K562 (cell line): ENCODE results near the gene SLC16A4. TPM values are rescaled to one million over a fixed set of nuclear protein-coding genes. Genes with fewer than 3 reads are reported as not detected.

Experiments
- ATF3 ChIP-seq, 2 experiments: fragments of 450-650 bp in 1 of 2; sonication (generic) in 1 of 2; formaldehyde crosslinking in 1 of 2; IDR thresholded peaks in 1 of 2; conservative IDR thresholded peaks in 1 of 2; 2 replicates each; pipeline versions ENCODE4 v1.6.1 to v1.8.1; 2016 to 2023; ENCODE audit warnings: mild to moderate bottlenecking in 2 of 2, moderate library complexity in 2 of 2, inconsistent platforms in 1 of 2, missing genetic modification reagents in 1 of 2
- CTBP1 ChIP-seq: fragments of 450-650 bp; IDR thresholded peaks from 2 replicates; pipeline ENCODE4 v1.6.1; 2016; ENCODE audit warnings: borderline replicate concordance
- DIDO1 ChIP-seq: fragments of 450-650 bp; IDR thresholded peaks from 2 replicates; pipeline ENCODE4 v1.6.1; 2016; ENCODE audit warnings: low read depth, missing biosample characterization, missing genetic modification characterization
- DMBX1 ChIP-seq: fragments of 250-450 bp; sonication (Bioruptor Pico); IDR thresholded peaks from 2 replicates; pipeline ENCODE4 v1.8.0; 2022; ENCODE audit warnings: inconsistent platforms, mild to moderate bottlenecking, moderate library complexity, borderline replicate concordance
- E2F6 ChIP-seq, 2 experiments: IDR thresholded peaks; 2 replicates each; pipeline ENCODE4 v1.6.1; 2011; ENCODE audit warnings: borderline replicate concordance in 1 of 2, control low read depth in 1 of 2, low read depth in 1 of 2, low read length in 1 of 2, mild to moderate bottlenecking in 1 of 2, mixed read lengths in 1 of 2, moderate library complexity in 1 of 2; ENCODE audit not compliant: insufficient read depth in 1 of 2, insufficient read length in 1 of 2, poor library complexity in 1 of 2, severe bottlenecking in 1 of 2; ENCODE audit errors: extremely low read depth in 1 of 2
- GABPB1 ChIP-seq: sonication (generic); formaldehyde crosslinking; IDR thresholded peaks from 2 replicates; pipeline ENCODE4 v1.8.0; 2022; ENCODE audit warnings: mild to moderate bottlenecking, missing genetic modification reagents
- HIVEP1 ChIP-seq: fragments of 250-450 bp; sonication (Bioruptor Pico); IDR thresholded peaks from 2 replicates; pipeline ENCODE4 v1.4.0; 2020; ENCODE audit warnings: mild to moderate bottlenecking
- RAD21 ChIP-seq, 2 experiments: fragments of 250-450 bp in 1 of 2; fragments of 450-650 bp in 1 of 2; sonication (Bioruptor Pico) in 1 of 2; formaldehyde crosslinking in 1 of 2; IDR thresholded peaks in 1 of 2; conservative IDR thresholded peaks in 1 of 2; 2 replicates each; pipeline versions ENCODE4 v1.4.0 to v1.8.0; 2020 to 2022; ENCODE audit warnings: mild to moderate bottlenecking in 2 of 2, moderate library complexity in 1 of 2
- RBBP5 ChIP-seq: fragments of 200-600 bp; sonication (generic); IDR thresholded peaks from 2 replicates; pipeline ENCODE4 v1.6.1; 2012; ENCODE audit warnings: borderline replicate concordance, mild to moderate bottlenecking, low read length, control low read depth, inconsistent platforms; ENCODE audit not compliant: insufficient read depth, poor library complexity, severe bottlenecking
- SAP30 ChIP-seq: fragments of 200-600 bp; sonication (generic); IDR thresholded peaks from 2 replicates; pipeline ENCODE4 v1.6.1; 2012; ENCODE audit warnings: borderline replicate concordance, low read depth, mild to moderate bottlenecking, moderate library complexity, low read length, control low read depth, inconsistent platforms; ENCODE audit not compliant: insufficient read depth, poor library complexity, severe bottlenecking
- SMARCA4 ChIP-seq: fragments of 450-650 bp; IDR thresholded peaks from 2 replicates; pipeline ENCODE4 v1.6.1; 2016
- ZBTB12 ChIP-seq: fragments of 250-450 bp; sonication (Bioruptor Pico); IDR thresholded peaks from 2 replicates; pipeline ENCODE4 v1.4.0; 2020
- ZBTB9 ChIP-seq: fragments of 450-650 bp; formaldehyde crosslinking; IDR thresholded peaks from 2 replicates; pipeline ENCODE4 v1.4.0; 2020; ENCODE audit warnings: mild to moderate bottlenecking, moderate library complexity
- ZNF143 ChIP-seq: sonication (generic); formaldehyde crosslinking; IDR thresholded peaks from 2 replicates; pipeline ENCODE4 v1.9.0; 2022; ENCODE audit warnings: mild to moderate bottlenecking, missing genetic modification reagents
- ZNF263 ChIP-seq: sonication (generic); formaldehyde crosslinking; IDR thresholded peaks from 2 replicates; pipeline ENCODE4 v1.8.0; 2022; ENCODE audit warnings: mild to moderate bottlenecking, missing genetic modification reagents, borderline replicate concordance
- ZNF766 ChIP-seq: fragments of 200-800 bp; sonication (Bioruptor generic); conservative IDR thresholded peaks from 2 replicates; pipeline ENCODE4 v1.6.1; 2016; ENCODE audit warnings: missing genetic modification characterization, missing compliant biosample characterization
- polyA plus RNA-seq, 8 experiments: library from polyadenylated mRNA; depleted of rRNA in 4 of 8; stranded (reverse) in 5 of 8; unstranded in 3 of 8; fragments of >200 nt; fragmentation: Nextera tagmentation in 2 of 8; fragmentation: Illumina TruSeq in 1 of 8; extraction: Ambion mirVana in 2 of 8; extraction: Trizol in 1 of 8; gene quantifications; 2 replicates each; pipeline versions ENCODE4 v1.2.1 to v1.2.3, GENCODE V29; 2011 to 2014; ENCODE audit warnings: inconsistent platforms in 1 of 8, missing spikeins in 1 of 8
- total RNA-seq, 7 experiments: library from RNA; depleted of rRNA in 6 of 7; stranded (reverse); fragments of >200 nt in 6 of 7; fragmentation: Illumina TruSeq in 2 of 7; extraction: Trizol in 2 of 7; gene quantifications; 2 replicates each; pipeline versions ENCODE4 v1.2.1 to v1.2.3, GENCODE V29; 2011 to 2021; ENCODE audit warnings: low replicate concordance in 1 of 7

The SLC16A4 gene
- total and polyA plus RNA-seq, 9 of the 15 experiments (the other 6 are each of a cell fraction or from before 2014, with no cell fraction given) = 0.04 to 0.31 (median 0.18) TPM; not detected in 1

GRCh38 chr1:110338309-110338885 is 52.4 kb downstream of the SLC16A4 start (continued):
- TF ChIP-seq E2F6 (IDR thresholded peaks at IDR 0.05; ENCODE audit: borderline replicate concordance in 1 of 2, extremely low read depth in 1 of 2, insufficient read depth in 1 of 2, insufficient read length in 1 of 2, low read depth in 1 of 2, low read length in 1 of 2, poor library complexity in 1 of 2, severe bottlenecking in 1 of 2) (peak; percentile 98 to 99), ZNF143 (CRISPR knock-in tag) (no peak), SAP30 (peak; percentile 65), ATF3 (IDR thresholded peaks at IDR 0.05) (no peak; the same call in 1 of the 2 replicates), ATF3 (CRISPR knock-in tag; conservative IDR thresholded peaks at IDR 0.05) (0 out of 2 replicates have a peak, but pooled peaks have one; percentile 21), RBBP5 (peak; percentile 81), CTBP1 (peak; percentile 91), GABPB1 (CRISPR knock-in tag) (peak; percentile 80), DMBX1 (CRISPR knock-in tag) (peak; percentile 45), DIDO1 (tag) (peak; percentile 59), ZBTB9 (CRISPR knock-in tag) (peak; percentile 84), SMARCA4 (0 out of 2 replicates have a peak, but pooled peaks have one; percentile 3), ZNF766 (CRISPR knock-in tag) (peak; percentile 42; the same call in 1 of the 2 replicates), RAD21 (CRISPR knock-in tag; conservative IDR thresholded peaks at IDR 0.05 in 1 of 2, IDR thresholded peaks at IDR 0.05 in 1 of 2) (peak; percentile 46 to 54; a peak in 3 of 4 replicates), ZBTB12 (peak; percentile 50; the same call in 1 of the 2 replicates), HIVEP1 (CRISPR knock-in tag) (no peak), ZNF263 (CRISPR knock-in tag) (peak; percentile 57; the same call in 1 of the 2 replicates)
